GM12878 (cell line): ENCODE results near the gene EFHC1. TPM values are rescaled to one million over a fixed set of nuclear protein-coding genes. Genes with fewer than 3 reads are reported as not detected.

Experiments
- ATAC-seq: fragments of 200-7000 bp; cut with Tn5 transposase; 3 replicates; pipeline ENCODE4 v1.9.1; 2020; ENCODE audit warnings: mild to moderate bottlenecking, moderate library complexity
- BruUV-seq: library from RNA; stranded (reverse); fragments of 400-500 nt; replicated peaks from 2 replicates; lab custom pipeline; 2021; lab: Mats Ljungman, UMichigan
- CTCF ChIA-PET: fragments of 300-600 bp; sonication (Branson Sonifier 250); formaldehyde crosslinking; extraction: SDS; loops from one replicate; lab custom pipeline; 2021; ENCODE audit warnings: inconsistent platforms; lab: Yijun Ruan, JAX
- POLR2A ChIA-PET: fragments of 350-600 bp; formaldehyde crosslinking; extraction: SDS; loops from one replicate; lab custom pipeline; 2021; ENCODE audit warnings: inconsistent platforms; lab: Charles Lee
- RAD21 ChIA-PET: fragments of 300-600 bp; sonication (Branson Sonifier 250); formaldehyde crosslinking; loops from one replicate; lab custom pipeline; 2023; ENCODE audit warnings: antibody characterized with exemption; ENCODE audit not compliant: unreplicated experiment; lab: Charles Lee
- SMC1A ChIA-PET: fragments of 300-600 bp; sonication (Branson Sonifier 250); formaldehyde crosslinking; loops from one replicate; lab custom pipeline; 2023; ENCODE audit not compliant: unreplicated experiment, uncharacterized antibody; lab: Charles Lee
- DNase-seq: peaks from one replicate; pipeline ENCODE4 v3.0.0-alpha.2; 2011; ENCODE audit warnings: low read depth, low spot score
- FAIRE-seq: peaks from 3 replicates; lab custom pipeline; 2011; peaks lifted over from hg19 to GRCh38; lab: Jason Lieb, UNC
- H2AFZ ChIP-seq: 2 replicates; pipeline ENCODE4 v1.6.0; 2011; ENCODE audit warnings: low read depth, low read length, control low read depth; ENCODE audit not compliant: control insufficient read depth
- H3K27ac ChIP-seq: 2 replicates; pipeline ENCODE4 v1.5.1; 2011; ENCODE audit warnings: control low read depth; ENCODE audit not compliant: control insufficient read depth, insufficient read depth
- H3K27me3 ChIP-seq, 2 experiments: replicated peaks in 1 of 2; 2 replicates each; pipeline versions ENCODE4 v1.6.0 to v1.6.1; 2011; ENCODE audit warnings: low read length in 1 of 2; ENCODE audit not compliant: control insufficient read depth in 2 of 2, insufficient read depth in 2 of 2
- H3K36me3 ChIP-seq, 2 experiments: 2 replicates each; pipeline ENCODE4 v1.5.1; 2011; ENCODE audit warnings: low read length in 1 of 2; ENCODE audit not compliant: control insufficient read depth in 2 of 2, insufficient read depth in 2 of 2
- H3K4me1 ChIP-seq: 2 replicates; pipeline ENCODE4 v1.6.1; 2011; ENCODE audit warnings: mild to moderate bottlenecking, low read length, moderate library complexity, mixed read lengths; ENCODE audit not compliant: control insufficient read depth, insufficient read depth
- H3K4me2 ChIP-seq: 2 replicates; pipeline ENCODE4 v1.6.0; 2011; ENCODE audit warnings: control low read depth; ENCODE audit not compliant: control insufficient read depth, insufficient read depth
- H3K4me3 ChIP-seq: fragments of 200-600 bp; sonication (generic); 2 replicates; pipeline ENCODE4 v1.5.1; 2016
- H3K79me2 ChIP-seq: 2 replicates; pipeline ENCODE4 v1.6.0; 2011; ENCODE audit warnings: low read length; ENCODE audit not compliant: control insufficient read depth, insufficient read depth
- H3K9ac ChIP-seq: 2 replicates; pipeline ENCODE4 v1.8.0; 2011; ENCODE audit warnings: low read length, control low read depth, mixed read lengths; ENCODE audit not compliant: control insufficient read depth, insufficient read depth
- H3K9me3 ChIP-seq: replicated peaks from 3 replicates; pipeline ENCODE4 v1.5.1; 2011; ENCODE audit warnings: mild to moderate bottlenecking, low read length; ENCODE audit not compliant: control insufficient read depth, insufficient read depth
- H4K20me1 ChIP-seq: 2 replicates; pipeline ENCODE4 v1.6.0; 2011; ENCODE audit not compliant: control insufficient read depth, insufficient read depth
- BACH1 ChIP-seq: fragments of 450-650 bp; IDR thresholded peaks from 2 replicates; pipeline ENCODE4 v1.6.1; 2017; ENCODE audit warnings: mild to moderate bottlenecking, borderline replicate concordance
- CREM ChIP-seq: IDR thresholded peaks from 2 replicates; pipeline ENCODE4 v1.6.1; 2014; ENCODE audit warnings: antibody characterized with exemption, low read depth
- GATAD2B ChIP-seq: fragments of 450-650 bp; conservative IDR thresholded peaks from 2 replicates; pipeline ENCODE4 v1.6.1; 2017; ENCODE audit warnings: low read depth, mild to moderate bottlenecking, moderate library complexity
- IRF3 ChIP-seq: fragments of 450-650 bp; IDR thresholded peaks from 2 replicates; pipeline ENCODE4 v1.6.1; 2014; ENCODE audit warnings: mild to moderate bottlenecking
- LARP7 ChIP-seq: fragments of 450-650 bp; IDR thresholded peaks from 2 replicates; pipeline ENCODE4 v1.6.1; 2017; ENCODE audit warnings: mild to moderate bottlenecking
- MYB ChIP-seq: fragments of 150-350 bp; IDR thresholded peaks from 2 replicates; pipeline ENCODE4 v1.6.1; 2014; ENCODE audit warnings: mild to moderate bottlenecking, low read depth, low read length, borderline replicate concordance
- PBX3 ChIP-seq: IDR thresholded peaks from 2 replicates; pipeline ENCODE4 v1.6.1; 2011; ENCODE audit warnings: mild to moderate bottlenecking, low read depth, low read length, moderate library complexity; ENCODE audit not compliant: insufficient replicate concordance
- POLR2AphosphoS2 ChIP-seq: IDR thresholded peaks from 2 replicates; pipeline ENCODE4 v1.6.1; 2011; ENCODE audit warnings: low read depth, mild to moderate bottlenecking, low read length, improper control_type of control experiment, moderate library complexity
- RAD51 ChIP-seq: fragments of 450-650 bp; IDR thresholded peaks from 2 replicates; pipeline ENCODE4 v1.6.1; 2016; ENCODE audit warnings: moderate library complexity, mild to moderate bottlenecking, inconsistent platforms
- SIX5 ChIP-seq: IDR thresholded peaks from 2 replicates; pipeline ENCODE4 v1.6.1; 2011; ENCODE audit warnings: mild to moderate bottlenecking, low read depth, low read length, moderate library complexity; ENCODE audit not compliant: severe bottlenecking
- YBX1 ChIP-seq: fragments of 450-650 bp; IDR thresholded peaks from 2 replicates; pipeline ENCODE4 v1.6.1; 2016; ENCODE audit warnings: antibody characterized with exemption
- ZNF274 ChIP-seq: IDR thresholded peaks from one replicate; pipeline ENCODE4 v1.8.0; 2011; ENCODE audit not compliant: insufficient read length, insufficient read depth
- WGBS: methylation state at CpG from one replicate; pipeline ENCODE4 v1.1.6; 2016; ENCODE audit warnings: low lambda C conversion rate; ENCODE audit not compliant: insufficient replicate concordance, insufficient coverage; ENCODE audit errors: missing lambda C conversion rate; 5-methylcytosine and 5-hydroxymethylcytosine counted together
- in situ Hi-C: fragments of 300-500 bp; cut with MboI; formaldehyde crosslinking; loops from 9 replicates; pipeline ENCODE4 v1.14.3; 2018; ENCODE audit warnings: mixed read lengths
- intact Hi-C: fragments of 100-400 bp; cut with micrococcal nuclease; formaldehyde crosslinking; loops from one replicate; pipeline ENCODE4 v1.14.2; 2022; ENCODE audit not compliant: unreplicated experiment
- polyA plus RNA-seq, 11 experiments: library from polyadenylated mRNA; depleted of rRNA in 4 of 11; unstranded in 6 of 11; stranded (reverse) in 5 of 11; fragments of >200 nt; fragmentation: Nextera tagmentation in 4 of 11; fragmentation: Illumina TruSeq in 1 of 11; extraction: Ambion mirVana in 4 of 11; extraction: Trizol in 1 of 11; gene quantifications; 1 replicate in 1 of 11; 2 replicates in 10 of 11; pipeline versions ENCODE4 v1.2.1 to v1.2.3, GENCODE V29; 2011 to 2016; ENCODE audit warnings: inconsistent platforms in 2 of 11, missing spikeins in 2 of 11, low read depth in 1 of 11
- total RNA-seq, 4 experiments: library from RNA; depleted of rRNA in 3 of 4; stranded (reverse); fragments of >200 nt in 3 of 4; fragmentation: Illumina TruSeq in 1 of 4; extraction: Trizol in 1 of 4; gene quantifications; 2 replicates each; pipeline versions ENCODE4 v1.2.1 to v1.2.3, GENCODE V29; 2013 to 2021

EFHC1 gene
- total and polyA plus RNA-seq, 10 of the 15 experiments (the other 5 are each of a cell fraction or from before 2014, with no cell fraction given): 5.5 to 14.5 (median 8.8) TPM

GRCh38 chr6:52570291-52570700 lies 150.2 kb downstream of the EFHC1 start:
- POLR2A ChIA-PET: interaction anchor here (0.7 to 1.5 kb wide), 3 partner anchors 12 to 155 kb away, joined by 3 to 5 read pairs (median 3); no protein-coding TSS in a partner anchor
- Histone ChIP-seq H3K9ac (no peak overlapping the region), H3K79me2 (peaks cover 61% of the 10 kb centered on the region), H3K4me3 (no peak overlapping the region), H3K36me3 (no peaks in the 10 kb centered on the region; a peak in 2 of 4 replicates), H2AFZ (no peak overlapping the region), H3K9me3 (no peaks in the 10 kb centered on the region), H4K20me1 (no peaks in the 10 kb centered on the region), H3K27me3 (no peaks in the 10 kb centered on the region), H3K4me2 (no peak overlapping the region)
- SMC1A ChIA-PET: interaction anchor here (1.3 to 1.5 kb wide), 4 partner anchors 34 to 82 kb away, joined by 3 to 6 read pairs (median 4); no protein-coding TSS in a partner anchor
- 89% methylated on average over 8 of the region's 8 CpGs for WGBS
- intact Hi-C loops (no loop called here), in situ Hi-C loops (loop anchor here (10.0 kb wide), 1 partner anchor 285 kb away; the partner anchor contains the start of gene MCM3)
- CTCF ChIA-PET: interaction anchor here (1.0 to 1.4 kb wide), 2 partner anchors 14 to 21 kb away, joined by 3 to 5 read pairs; no protein-coding TSS in a partner anchor
- DNase-seq (no peak), ATAC-seq (no peak), FAIRE-seq (no peak)
- RAD21 ChIA-PET: interaction anchor here (1.2 kb wide), 1 partner anchor 77 kb away, joined by 4 read pairs; no protein-coding TSS in a partner anchor
- no TSS peak for BruUV-seq
- TF ChIP-seq ZNF274 (no peak), LARP7 (no peak), RAD51 (no peak), GATAD2B (no peak), CREM (no peak)
- TF ChIP-seq, all 136 proteins: peak for 0
- Histone ChIP-seq H3K4me1 (peaks cover 37% of the 10 kb centered on the region), H3K27ac (no peak overlapping the region)

- H3K4me2 ChIP-seq: peak overlapping the region; percentile 7; the same call in 1 of the 2 replicates
- RAD21 ChIA-PET: interaction anchor here (1.2 to 1.3 kb wide), 2 partner anchors 77 to 82 kb away, joined by 3 to 4 read pairs; no protein-coding TSS in a partner anchor
- no peak for FAIRE-seq
- H3K4me1 ChIP-seq: peaks cover 38% of the 10 kb centered on the region
- DNase-seq: no peak
- no peak overlapping the region for H3K27ac ChIP-seq
- no peak for ATAC-seq
- CTCF ChIA-PET: interaction anchor here (1.4 kb wide), 2 partner anchors 22 to 72 kb away, joined by 3 to 5 read pairs; no protein-coding TSS in a partner anchor
- POLR2A ChIA-PET: interaction anchor here (1.5 kb wide), 1 partner anchor 15 kb away, joined by 5 read pairs; no protein-coding TSS in a partner anchor
- SMC1A ChIA-PET: interaction anchor here (0.8 to 2.9 kb wide), 6 partner anchors 23 to 148 kb away, joined by 3 to 8 read pairs (median 3); no protein-coding TSS in a partner anchor
- H2AFZ ChIP-seq: no peak overlapping the region
- intact Hi-C loops (no loop called here), in situ Hi-C loops (loop anchor here (10.0 kb wide), 1 partner anchor 286 kb away; the partner anchor contains the start of gene MCM3)
- no peaks in the 10 kb centered on the region for H3K27me3 ChIP-seq
- 72% methylated on average over 10 of the region's 10 CpGs for WGBS
- H3K9ac ChIP-seq: no peak overlapping the region
- H4K20me1 ChIP-seq: no peaks in the 10 kb centered on the region
- no peaks in the 10 kb centered on the region; a peak in 2 of 4 replicates for H3K36me3 ChIP-seq
- H3K79me2 ChIP-seq: peaks cover 69% of the 10 kb centered on the region
- TF ChIP-seq MYB (no peak), PBX3 (no peak), POLR2AphosphoS2 (no peak), YBX1 (no peak), BACH1 (no peak), SIX5 (no peak), IRF3 (no peak)
- TF ChIP-seq, all 136 proteins: peak for 0
- Histone ChIP-seq H3K9me3 (no peaks in the 10 kb centered on the region), H3K4me3 (no peak overlapping the region)
- no TSS peak for BruUV-seq
Observed at GRCh38 chr6:52571099-52571755, 151.1 kb downstream of the EFHC1 start.
